Glutamatergic neuron (in vitro differentiated cells): ENCODE results near the gene UBB. TPM values are rescaled to one million over a fixed set of nuclear protein-coding genes. Genes with fewer than 3 reads are reported as not detected.

Source experiments
- DNase-seq: peaks from one replicate; pipeline ENCODE4 v3.0.0; 2022
- H3K27ac Mint-ChIP-seq: one replicate; pipeline ENCODE4 v1.8.0; 2020; ENCODE audit warnings: mild to moderate bottlenecking, mixed read lengths, inconsistent platforms; ENCODE audit not compliant: unreplicated experiment
- H3K27me3 Mint-ChIP-seq: one replicate; pipeline ENCODE4 v1.8.0; 2020; ENCODE audit warnings: mild to moderate bottlenecking, moderate library complexity, mixed read lengths, inconsistent platforms; ENCODE audit not compliant: unreplicated experiment
- H3K36me3 Mint-ChIP-seq: one replicate; pipeline ENCODE4 v1.8.0; 2020; ENCODE audit warnings: mild to moderate bottlenecking, mixed read lengths, inconsistent platforms; ENCODE audit not compliant: unreplicated experiment
- H3K4me1 Mint-ChIP-seq: one replicate; pipeline ENCODE4 v1.8.0; 2020; ENCODE audit warnings: mild to moderate bottlenecking, low read depth, mixed read lengths, inconsistent platforms; ENCODE audit not compliant: unreplicated experiment
- H3K4me3 Mint-ChIP-seq: one replicate; pipeline ENCODE4 v1.8.0; 2020; ENCODE audit warnings: mild to moderate bottlenecking, mixed read lengths, inconsistent platforms; ENCODE audit not compliant: unreplicated experiment
- H3K9me3 Mint-ChIP-seq: one replicate; pipeline ENCODE4 v1.8.0; 2020; ENCODE audit warnings: mild to moderate bottlenecking, moderate library complexity, mixed read lengths, inconsistent platforms; ENCODE audit not compliant: unreplicated experiment
- CTCF ChIP-seq: fragments of 200-600 bp; sonication (generic); IDR thresholded peaks from one replicate; pipeline ENCODE4 v1.5.0; 2021; ENCODE audit not compliant: partially characterized antibody, unreplicated experiment
- total RNA-seq: library from RNA; stranded (reverse); fragmentation: NEBNext Ultra II Directional; extraction: Animal tissue kit (Norgen Biotek cat#: 25700); gene quantifications from one replicate; pipeline ENCODE4 v1.2.1, GENCODE V29; 2021; ENCODE audit not compliant: unreplicated experiment

The UBB gene
- total RNA-seq, 1 donor from 2014 or later: 1,286 TPM

- H3K27ac Mint-ChIP-seq: no peak overlapping the region
- DNase-seq: no peak
- H3K27me3 Mint-ChIP-seq: peaks cover 6% of the 10 kb centered on the region
- no peak overlapping the region for H3K4me3 Mint-ChIP-seq
- peaks cover 5% of the 10 kb centered on the region for H3K4me1 Mint-ChIP-seq
- H3K9me3 Mint-ChIP-seq: peaks cover 2% of the 10 kb centered on the region
- H3K36me3 Mint-ChIP-seq: peaks cover 4% of the 10 kb centered on the region
- no peak for TF ChIP-seq CTCF
Measured at GRCh38 chr17:16423226-16423872, 42.5 kb downstream of the UBB start.

GRCh38 chr17:16425202-16425601, 44.3 kb downstream of the UBB start:
- Mint-ChIP-seq H3K27ac (no peak overlapping the region), H3K27me3 (peaks cover 7% of the 10 kb centered on the region), H3K4me3 (no peak overlapping the region), H3K36me3 (no peaks in the 10 kb centered on the region), H3K4me1 (no peaks in the 10 kb centered on the region), H3K9me3 (no peaks in the 10 kb centered on the region)
- no peak for DNase-seq
- TF ChIP-seq CTCF: no peak

GRCh38 chr17:16425698-16426659, 45.1 kb downstream of the UBB start:
- no peak overlapping the region for H3K4me3 Mint-ChIP-seq
- H3K27ac Mint-ChIP-seq: peak overlapping the region; percentile 55
- no peak for TF ChIP-seq CTCF
- no peaks in the 10 kb centered on the region for H3K36me3 Mint-ChIP-seq
- peaks cover 4% of the 10 kb centered on the region for H3K27me3 Mint-ChIP-seq
- H3K9me3 Mint-ChIP-seq: no peaks in the 10 kb centered on the region
- no peak for DNase-seq
- no peaks in the 10 kb centered on the region for H3K4me1 Mint-ChIP-seq

- DNase-seq: no peak
- TF ChIP-seq CTCF: no peak
- H3K9me3 Mint-ChIP-seq: no peaks in the 10 kb centered on the region
- no peak overlapping the region for H3K4me3 Mint-ChIP-seq
- H3K36me3 Mint-ChIP-seq: no peaks in the 10 kb centered on the region
- peaks cover 4% of the 10 kb centered on the region for H3K27me3 Mint-ChIP-seq
- no peaks in the 10 kb centered on the region for H3K4me1 Mint-ChIP-seq
- H3K27ac Mint-ChIP-seq: no peak overlapping the region
Measured at GRCh38 chr17:16427020-16427419, 46.1 kb downstream of the UBB start.
